Lung (tissue), 12 donors: Measurements from ENCODE around the gene RRM1. TPM values are rescaled to one million over a fixed set of nuclear protein-coding genes. Genes with fewer than 3 reads are reported as not detected.
A peak's percentile ranks its signal among the peaks of the same experiment; 100 is the strongest.

Experiments used
- ATAC-seq: fragments of 200-7000 bp; cut with Tn5 transposase; one replicate; pipeline ENCODE4 v1.9.1; 2020; ENCODE audit warnings: moderate number of reproducible peaks; ENCODE audit not compliant: insufficient read depth, low FRiP score
- DNase-seq, 3 donors: peaks; one replicate each; pipeline ENCODE4 v3.0.0-alpha.2; 2013 to 2017
- H3K27ac ChIP-seq, 2 donors: one replicate each; pipeline ENCODE4 v1.5.1; 2013; ENCODE audit warnings: mild to moderate bottlenecking in 2 of 2, moderate library complexity in 2 of 2, control low read depth in 1 of 2, inconsistent platforms in 1 of 2, low read depth in 1 of 2, low read length in 1 of 2
- H3K27me3 ChIP-seq, 3 donors: one replicate each; pipeline ENCODE4 v1.5.1; 2013; ENCODE audit warnings: low read length in 2 of 3; ENCODE audit not compliant: control insufficient read depth in 3 of 3, insufficient read depth in 3 of 3
- H3K36me3 ChIP-seq, 4 donors: one replicate each; pipeline ENCODE4 v1.5.1; 2013; ENCODE audit warnings: low read length in 4 of 4, mild to moderate bottlenecking in 1 of 4, moderate library complexity in 1 of 4; ENCODE audit not compliant: control insufficient read depth in 4 of 4, insufficient read depth in 4 of 4
- H3K4me1 ChIP-seq, 5 donors: one replicate each; pipeline ENCODE4 v1.5.1; 2013; ENCODE audit warnings: low read length in 5 of 5, mild to moderate bottlenecking in 2 of 5, moderate library complexity in 1 of 5; ENCODE audit not compliant: control insufficient read depth in 5 of 5, insufficient read depth in 5 of 5
- H3K4me3 ChIP-seq: one replicate; pipeline ENCODE4 v1.5.1; 2013; ENCODE audit warnings: mild to moderate bottlenecking, control low read depth, moderate library complexity
- H3K9ac ChIP-seq, 2 donors: one replicate each; pipeline ENCODE4 v1.5.1; 2013; ENCODE audit warnings: low read length in 2 of 2, control low read depth in 1 of 2; ENCODE audit not compliant: insufficient read depth in 1 of 2
- H3K9me3 ChIP-seq, 4 donors: one replicate each; pipeline ENCODE4 v1.5.1; 2013; ENCODE audit warnings: low read length in 3 of 4, mild to moderate bottlenecking in 1 of 4, moderate library complexity in 1 of 4; ENCODE audit not compliant: control insufficient read depth in 4 of 4, insufficient read depth in 3 of 4
- CTCF ChIP-seq: IDR thresholded peaks from 2 replicates; pipeline ENCODE4 v1.5.1; 2012; ENCODE audit warnings: mild to moderate bottlenecking; ENCODE audit errors: control extremely low read depth, extremely low read depth
- WGBS, 2 donors: extraction: QIAGEN DNeasy Blood & Tissue Kit; methylation state at CpG; one replicate each; pipeline ENCODE4 v1.1.7; 2013; 5-methylcytosine and 5-hydroxymethylcytosine counted together
- polyA plus RNA-seq, 2 donors: library from polyadenylated mRNA; stranded (reverse); fragments of 200-250 nt; gene quantifications; one replicate each; pipeline ENCODE4 v1.2.1, GENCODE V29; 2013
- total RNA-seq, 2 donors: library from RNA; depleted of rRNA in 1 of 2; stranded (reverse); fragments of >200 nt in 1 of 2; gene quantifications; one replicate each; pipeline ENCODE4 v1.2.1, GENCODE V29; 2014 to 2021
- donor health status: control.
- donor health status: control.
- donor health status: Bipolar disorder and iron deficiency.
- donor health status: healthy.
- donor health status: DM: yes; HTN: yes; CAD: no.

Gene RRM1
- total and polyA plus RNA-seq, 4 donors = 9.4 to 46.5 (median 25.8) TPM

- H3K36me3 ChIP-seq = peaks cover 5 to 16% (median 13%) of the 10 kb centered on the region in 4 donors
- H3K27ac ChIP-seq = no peak overlapping the region
- H3K9me3 ChIP-seq = no peaks in the 10 kb centered on the region
- TF ChIP-seq CTCF = no peak
- no peak overlapping the region for H3K9ac ChIP-seq
- no peak for ATAC-seq
- H3K4me3 ChIP-seq = no peak overlapping the region
- H3K27me3 ChIP-seq = no peaks in the 10 kb centered on the region
- DNase-seq = no peak
- H3K4me1 ChIP-seq = peaks cover 0 to 6% (median 0%) of the 10 kb centered on the region in 5 donors
- WGBS, 2 donors = 87 to 92% methylated on average over 1 of the region's 1 CpG
These were observed 35.2 kb upstream of the RRM1 start for GRCh38 chr11:4059424-4059823.

DNA sequence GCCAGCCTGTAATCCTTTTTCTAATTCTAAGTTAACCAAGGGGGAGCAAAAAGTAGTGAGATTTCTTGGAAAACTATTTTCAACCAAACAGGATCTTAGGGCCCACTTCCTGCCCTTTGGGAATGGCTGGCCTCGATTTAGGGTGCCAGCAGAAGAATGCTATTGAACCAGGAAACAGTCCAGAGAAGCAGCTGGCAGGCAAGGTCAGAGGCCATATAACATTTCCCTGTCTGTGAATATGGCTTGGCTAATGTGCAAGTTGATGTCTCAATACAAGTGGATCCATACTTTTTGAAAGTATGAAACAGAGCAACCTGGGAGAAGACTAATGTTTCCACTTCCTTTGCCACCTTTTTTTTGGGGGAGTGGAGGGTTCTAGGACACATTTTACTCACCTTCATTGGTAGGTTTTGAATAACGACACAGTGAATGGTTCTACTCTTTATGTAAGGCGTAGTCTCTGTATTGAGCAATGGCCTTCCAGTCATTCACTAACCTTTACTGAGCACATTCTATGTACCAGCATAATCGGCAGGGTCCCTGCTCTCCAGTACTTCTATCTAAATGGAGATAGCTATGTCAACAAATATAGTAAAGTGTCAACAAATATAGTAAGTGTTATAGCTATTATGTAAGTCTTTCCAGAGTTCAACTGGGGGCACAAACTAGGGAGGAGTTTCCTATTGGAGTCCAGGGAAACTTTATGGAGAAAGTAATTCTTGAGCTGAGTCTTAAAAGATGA is 34.2 kb upstream of the RRM1 start:
- no peak overlapping the region for H3K9ac ChIP-seq
- ATAC-seq (no peak), DNase-seq (peak in 1 of 3 donors; percentile 20)
- no peak for TF ChIP-seq CTCF
- WGBS, 2 donors = 59 to 71% methylated on average over 4 of the region's 4 CpGs
- no peaks in the 10 kb centered on the region for H3K9me3 ChIP-seq
- H3K27ac ChIP-seq = no peak overlapping the region
- peaks cover 5 to 16% (median 13%) of the 10 kb centered on the region in 4 donors for H3K36me3 ChIP-seq
- peaks cover 0 to 9% (median 0%) of the 10 kb centered on the region in 5 donors for H3K4me1 ChIP-seq
- no peaks in the 10 kb centered on the region for H3K27me3 ChIP-seq
- no peak overlapping the region for H3K4me3 ChIP-seq

DNA sequence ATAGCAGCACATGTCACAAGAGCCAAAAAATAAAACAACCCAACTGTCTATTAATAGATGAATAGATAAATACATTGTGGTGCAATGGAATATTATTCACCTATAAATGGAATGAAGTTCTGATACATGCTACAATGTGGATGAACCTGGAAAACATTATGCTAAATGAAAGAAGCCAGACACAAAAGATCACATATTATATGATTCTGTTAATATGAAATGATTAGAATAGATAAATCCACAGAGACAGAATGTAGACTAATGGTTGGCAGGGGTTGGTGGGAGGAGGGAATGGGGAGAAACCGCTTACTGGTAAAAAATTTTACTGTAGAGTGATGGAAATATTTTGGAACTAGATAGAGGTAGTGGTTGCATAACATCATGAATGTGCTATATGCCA is 32.9 kb upstream of the RRM1 start:
- TF ChIP-seq CTCF = no peak
- Histone ChIP-seq H3K4me1 (peaks cover 0 to 9% (median 0%) of the 10 kb centered on the region in 5 donors), H3K4me3 (no peak overlapping the region), H3K9ac (no peak overlapping the region), H3K27me3 (no peaks in the 10 kb centered on the region), H3K27ac (no peak overlapping the region), H3K9me3 (no peaks in the 10 kb centered on the region), H3K36me3 (peaks cover 5 to 11% (median 10%) of the 10 kb centered on the region in 4 donors)
- ATAC-seq (no peak), DNase-seq (no peak)
- WGBS, 2 donors = 90 to 94% methylated on average over 1 of the region's 1 CpG
